Brain microvascular endothelial cell (primary cell): Measurements from ENCODE around the gene SSH2.
"Not testable (repeated sequence)": the region's sequence is repeated elsewhere in the genome, so short reads cannot be mapped to it uniquely, and the experiment has no call there.

Experiments used
- DNase-seq: peaks from one replicate; pipeline ENCODE4 v3.0.0-alpha.2; 2020
- H3K27ac ChIP-seq: fragments of 250-450 bp; sonication (Bioruptor Pico); 2 replicates; pipeline ENCODE4 v1.5.1; 2020; ENCODE audit warnings: mild to moderate bottlenecking, moderate library complexity
- H3K27me3 ChIP-seq: fragments of 250-450 bp; sonication (Bioruptor Pico); replicated peaks from 2 replicates; pipeline ENCODE4 v1.5.1; 2020; ENCODE audit warnings: mild to moderate bottlenecking
- H3K36me3 ChIP-seq: fragments of 250-450 bp; sonication (Bioruptor Pico); replicated peaks from 2 replicates; pipeline ENCODE4 v1.5.1; 2020; ENCODE audit warnings: mild to moderate bottlenecking
- H3K4me3 ChIP-seq: 2 replicates; pipeline ENCODE4 v1.5.1; 2011; ENCODE audit warnings: low read depth, mild to moderate bottlenecking, control low read depth, low read length, moderate library complexity
- CTCF ChIP-seq: IDR thresholded peaks from 2 replicates; pipeline ENCODE4 v1.5.1; 2011; ENCODE audit warnings: low read depth, mild to moderate bottlenecking, moderate library complexity, low read length, control low read depth, inconsistent platforms; ENCODE audit errors: missing control alignments
- in situ Hi-C: cut with HindIII; loops from 2 replicates; pipeline ENCODE4 v1.10.0; 2017; ENCODE audit warnings: low sequenced_read_pairs, low pct_ligation_motif_present

The SSH2 gene

GRCh38 chr17:29682054-29682453 is 248.0 kb downstream of the SSH2 start:
- Histone ChIP-seq H3K27me3 (no peaks in the 10 kb centered on the region), H3K4me3 (no peak overlapping the region), H3K27ac (no peak overlapping the region), H3K36me3 (no peaks in the 10 kb centered on the region)
- no peak for DNase-seq
- TF ChIP-seq CTCF = no peak
- in situ Hi-C loops = no loop called here

- in situ Hi-C loops = no loop called here
- TF ChIP-seq CTCF = no peak
- Histone ChIP-seq H3K27ac (no peak overlapping the region), H3K4me3 (no peak overlapping the region), H3K36me3 (peaks cover 3% of the 10 kb centered on the region), H3K27me3 (no peaks in the 10 kb centered on the region)
- no peak for DNase-seq
These were observed 252.2 kb downstream of the SSH2 start for GRCh38 chr17:29677824-29678223.

- H3K27me3 ChIP-seq = no peaks in the 10 kb centered on the region
- no peak for DNase-seq
- no peak overlapping the region for H3K27ac ChIP-seq
- peaks cover 3% of the 10 kb centered on the region for H3K36me3 ChIP-seq
- in situ Hi-C loops = no loop called here
- TF ChIP-seq CTCF = no peak
- no peak overlapping the region for H3K4me3 ChIP-seq
These were observed 252.7 kb downstream of the SSH2 start for GRCh38 chr17:29677221-29677791.

- H3K4me3 ChIP-seq, in situ Hi-C loops, H3K27me3 ChIP-seq, DNase-seq, H3K27ac ChIP-seq: not testable (repeated sequence)
- H3K36me3 ChIP-seq = peaks cover 10% of the 10 kb centered on the region
These were observed 254.1 kb downstream of the SSH2 start for GRCh38 chr17:29675961-29676360.

GRCh38 chr17:29674281-29674680 is 255.7 kb downstream of the SSH2 start:
- Histone ChIP-seq H3K36me3 (peaks cover 10% of the 10 kb centered on the region), H3K27ac (no peak overlapping the region), H3K27me3 (no peaks in the 10 kb centered on the region), H3K4me3 (no peak overlapping the region)
- in situ Hi-C loops = no loop called here
- no peak for DNase-seq
- TF ChIP-seq CTCF = no peak

- no peaks in the 10 kb centered on the region for H3K27me3 ChIP-seq
- in situ Hi-C loops = no loop called here
- DNase-seq = no peak
- no peak for TF ChIP-seq CTCF
- no peak overlapping the region for H3K27ac ChIP-seq
- no peak overlapping the region for H3K4me3 ChIP-seq
- peaks cover 13% of the 10 kb centered on the region for H3K36me3 ChIP-seq
These were observed 258.4 kb downstream of the SSH2 start for GRCh38 chr17:29671661-29672060.
